ENCODE results near the gene TBC1D2. TPM values are rescaled to one million over a fixed set of nuclear protein-coding genes. Genes with fewer than 3 reads are reported as not detected.

Gene TBC1D2, protein sequence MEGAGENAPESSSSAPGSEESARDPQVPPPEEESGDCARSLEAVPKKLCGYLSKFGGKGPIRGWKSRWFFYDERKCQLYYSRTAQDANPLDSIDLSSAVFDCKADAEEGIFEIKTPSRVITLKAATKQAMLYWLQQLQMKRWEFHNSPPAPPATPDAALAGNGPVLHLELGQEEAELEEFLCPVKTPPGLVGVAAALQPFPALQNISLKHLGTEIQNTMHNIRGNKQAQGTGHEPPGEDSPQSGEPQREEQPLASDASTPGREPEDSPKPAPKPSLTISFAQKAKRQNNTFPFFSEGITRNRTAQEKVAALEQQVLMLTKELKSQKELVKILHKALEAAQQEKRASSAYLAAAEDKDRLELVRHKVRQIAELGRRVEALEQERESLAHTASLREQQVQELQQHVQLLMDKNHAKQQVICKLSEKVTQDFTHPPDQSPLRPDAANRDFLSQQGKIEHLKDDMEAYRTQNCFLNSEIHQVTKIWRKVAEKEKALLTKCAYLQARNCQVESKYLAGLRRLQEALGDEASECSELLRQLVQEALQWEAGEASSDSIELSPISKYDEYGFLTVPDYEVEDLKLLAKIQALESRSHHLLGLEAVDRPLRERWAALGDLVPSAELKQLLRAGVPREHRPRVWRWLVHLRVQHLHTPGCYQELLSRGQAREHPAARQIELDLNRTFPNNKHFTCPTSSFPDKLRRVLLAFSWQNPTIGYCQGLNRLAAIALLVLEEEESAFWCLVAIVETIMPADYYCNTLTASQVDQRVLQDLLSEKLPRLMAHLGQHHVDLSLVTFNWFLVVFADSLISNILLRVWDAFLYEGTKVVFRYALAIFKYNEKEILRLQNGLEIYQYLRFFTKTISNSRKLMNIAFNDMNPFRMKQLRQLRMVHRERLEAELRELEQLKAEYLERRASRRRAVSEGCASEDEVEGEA
- total RNA-seq (2014; rRNA removed; shearing (Covaris generic)), result 6.8 and 7.7 TPM in 2 replicates
- polyA plus RNA-seq (2016; fragmentation: Nextera tagmentation; extraction: Ambion mirVana), result 3.0 and 3.7 TPM in 2 replicates
- long read RNA-seq, partial matches to known transcripts, result 0 of 5 reads
- long read RNA-seq, other reads (novel, unspliced or antisense), result 5 of 5 reads

DNA sequence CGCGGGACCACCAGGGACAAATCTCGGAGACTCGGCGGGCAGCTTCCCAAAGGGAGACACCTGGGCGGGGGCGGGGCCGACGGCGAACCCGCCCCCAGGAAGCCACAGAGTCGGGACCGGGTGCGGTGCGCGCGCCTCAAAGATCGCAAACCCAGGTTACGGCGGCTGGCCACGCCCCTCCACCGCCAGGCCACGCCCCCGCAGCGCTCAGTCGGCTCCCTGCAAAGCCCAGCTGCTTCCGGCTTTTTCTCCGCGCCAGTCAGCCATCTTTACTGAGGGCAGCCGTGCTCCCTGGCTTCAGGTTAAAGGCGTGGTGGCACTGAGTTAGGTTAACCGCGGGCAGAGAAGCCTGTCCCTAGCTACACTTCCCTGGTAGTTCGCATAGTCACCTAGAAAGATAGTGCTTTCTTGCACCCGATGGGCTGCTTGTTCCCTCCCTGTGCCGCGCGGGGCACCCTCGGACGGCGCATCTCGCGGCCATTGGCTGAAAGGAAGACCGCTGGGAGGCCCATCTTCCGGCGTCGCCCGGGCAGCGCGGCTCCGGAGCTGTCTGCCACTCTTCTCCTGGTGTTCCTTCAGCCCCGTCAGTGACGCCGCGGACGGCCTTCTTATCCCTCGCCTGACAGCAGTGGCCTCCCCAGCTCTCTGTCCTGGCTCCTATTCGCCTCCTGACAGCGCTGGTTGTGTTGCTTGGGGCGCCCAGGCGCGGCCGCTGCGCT is at the start of gene TBC1D2:
Gene TBC1D2, minus strand, starts transcription at position 72 of the 719 bp plus-strand sequence. CDS start 108 bp downstream, outside the sequence.
- Histone ChIP-seq H3K4me2 (peak within 1 kb of the TSS; percentile 94), H3K9me2 (ENCODE audit: insufficient read depth) (no peaks in the 10 kb centered on the region), H2AFZ (peak within 1 kb of the TSS; percentile 97), H3K36me3 (ENCODE audit: insufficient read depth) (no peaks in the 10 kb centered on the region), H3K4me3 (peak within 1 kb of the TSS; percentile 92), H3K27me3 (ENCODE audit: insufficient read depth) (no peaks in the 10 kb centered on the region), H3K4me1 (ENCODE audit: insufficient read depth) (peaks cover 15% of the 10 kb centered on the region; the same call in 1 of the 2 replicates), H3K79me2 (replicated peaks; ENCODE audit: insufficient read depth) (peaks cover 10% of the 10 kb centered on the region), H3F3A (replicated peaks; ENCODE audit: low read depth) (peaks cover 12% of the 10 kb centered on the region; the same call in 1 of the 2 replicates), H4K20me1 (replicated peaks; ENCODE audit: insufficient read depth) (peaks cover 11% of the 10 kb centered on the region), H3K27ac (ENCODE audit: low read depth) (peak within 1 kb of the TSS; percentile 91)
- Mint-ChIP-seq H3K4me3 (peak within 1 kb of the TSS; percentile 83), H3K27me3 (ENCODE audit: insufficient read depth, low read depth, poor library complexity) (peaks cover 6% of the 10 kb centered on the region), H3K9me3 (no peaks in the 10 kb centered on the region), H3K27ac (peak within 1 kb of the TSS; percentile 98), H3K36me3 (ENCODE audit: low read depth) (no peaks in the 10 kb centered on the region), H3K4me1 (peaks cover 25% of the 10 kb centered on the region)
- ATAC-seq (peak; percentile 89), DNase-seq (ENCODE audit: low spot score) (peak; percentile 94)
- TF ChIP-seq, protein P1, sequence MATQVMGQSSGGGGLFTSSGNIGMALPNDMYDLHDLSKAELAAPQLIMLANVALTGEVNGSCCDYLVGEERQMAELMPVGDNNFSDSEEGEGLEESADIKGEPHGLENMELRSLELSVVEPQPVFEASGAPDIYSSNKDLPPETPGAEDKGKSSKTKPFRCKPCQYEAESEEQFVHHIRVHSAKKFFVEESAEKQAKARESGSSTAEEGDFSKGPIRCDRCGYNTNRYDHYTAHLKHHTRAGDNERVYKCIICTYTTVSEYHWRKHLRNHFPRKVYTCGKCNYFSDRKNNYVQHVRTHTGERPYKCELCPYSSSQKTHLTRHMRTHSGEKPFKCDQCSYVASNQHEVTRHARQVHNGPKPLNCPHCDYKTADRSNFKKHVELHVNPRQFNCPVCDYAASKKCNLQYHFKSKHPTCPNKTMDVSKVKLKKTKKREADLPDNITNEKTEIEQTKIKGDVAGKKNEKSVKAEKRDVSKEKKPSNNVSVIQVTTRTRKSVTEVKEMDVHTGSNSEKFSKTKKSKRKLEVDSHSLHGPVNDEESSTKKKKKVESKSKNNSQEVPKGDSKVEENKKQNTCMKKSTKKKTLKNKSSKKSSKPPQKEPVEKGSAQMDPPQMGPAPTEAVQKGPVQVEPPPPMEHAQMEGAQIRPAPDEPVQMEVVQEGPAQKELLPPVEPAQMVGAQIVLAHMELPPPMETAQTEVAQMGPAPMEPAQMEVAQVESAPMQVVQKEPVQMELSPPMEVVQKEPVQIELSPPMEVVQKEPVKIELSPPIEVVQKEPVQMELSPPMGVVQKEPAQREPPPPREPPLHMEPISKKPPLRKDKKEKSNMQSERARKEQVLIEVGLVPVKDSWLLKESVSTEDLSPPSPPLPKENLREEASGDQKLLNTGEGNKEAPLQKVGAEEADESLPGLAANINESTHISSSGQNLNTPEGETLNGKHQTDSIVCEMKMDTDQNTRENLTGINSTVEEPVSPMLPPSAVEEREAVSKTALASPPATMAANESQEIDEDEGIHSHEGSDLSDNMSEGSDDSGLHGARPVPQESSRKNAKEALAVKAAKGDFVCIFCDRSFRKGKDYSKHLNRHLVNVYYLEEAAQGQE (IDR thresholded peaks at IDR 0.05; ENCODE audit: unreplicated experiment), result no peak
- TF ChIP-seq STAT1 (IDR thresholded peaks at IDR 0.05; ENCODE audit: unreplicated experiment) (no peak), ZNF114 (CRISPR knock-in tag; IDR thresholded peaks at IDR 0.05) (no peak), NANOG (IDR thresholded peaks at IDR 0.05; ENCODE audit: borderline replicate concordance) (no peak), EZH2 (IDR thresholded peaks at IDR 0.05; ENCODE audit: low read depth, unreplicated experiment) (no peak), JUNB (IDR thresholded peaks at IDR 0.05; ENCODE audit: unreplicated experiment) (no peak), EZH2phosphoT487 (IDR thresholded peaks at IDR 0.05; ENCODE audit: unreplicated experiment) (no peak), CREB1 (CRISPR knock-in tag; IDR thresholded peaks at IDR 0.05; ENCODE audit: low read depth) (0 out of 2 replicates have a peak, but pooled peaks have one; percentile 16)
- TF ChIP-seq, protein P2, sequence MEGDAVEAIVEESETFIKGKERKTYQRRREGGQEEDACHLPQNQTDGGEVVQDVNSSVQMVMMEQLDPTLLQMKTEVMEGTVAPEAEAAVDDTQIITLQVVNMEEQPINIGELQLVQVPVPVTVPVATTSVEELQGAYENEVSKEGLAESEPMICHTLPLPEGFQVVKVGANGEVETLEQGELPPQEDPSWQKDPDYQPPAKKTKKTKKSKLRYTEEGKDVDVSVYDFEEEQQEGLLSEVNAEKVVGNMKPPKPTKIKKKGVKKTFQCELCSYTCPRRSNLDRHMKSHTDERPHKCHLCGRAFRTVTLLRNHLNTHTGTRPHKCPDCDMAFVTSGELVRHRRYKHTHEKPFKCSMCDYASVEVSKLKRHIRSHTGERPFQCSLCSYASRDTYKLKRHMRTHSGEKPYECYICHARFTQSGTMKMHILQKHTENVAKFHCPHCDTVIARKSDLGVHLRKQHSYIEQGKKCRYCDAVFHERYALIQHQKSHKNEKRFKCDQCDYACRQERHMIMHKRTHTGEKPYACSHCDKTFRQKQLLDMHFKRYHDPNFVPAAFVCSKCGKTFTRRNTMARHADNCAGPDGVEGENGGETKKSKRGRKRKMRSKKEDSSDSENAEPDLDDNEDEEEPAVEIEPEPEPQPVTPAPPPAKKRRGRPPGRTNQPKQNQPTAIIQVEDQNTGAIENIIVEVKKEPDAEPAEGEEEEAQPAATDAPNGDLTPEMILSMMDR (conservative IDR thresholded peaks at IDR 0.05; ENCODE audit: low read depth in 2 of 2), result no peak
- TF ChIP-seq, protein P3, sequence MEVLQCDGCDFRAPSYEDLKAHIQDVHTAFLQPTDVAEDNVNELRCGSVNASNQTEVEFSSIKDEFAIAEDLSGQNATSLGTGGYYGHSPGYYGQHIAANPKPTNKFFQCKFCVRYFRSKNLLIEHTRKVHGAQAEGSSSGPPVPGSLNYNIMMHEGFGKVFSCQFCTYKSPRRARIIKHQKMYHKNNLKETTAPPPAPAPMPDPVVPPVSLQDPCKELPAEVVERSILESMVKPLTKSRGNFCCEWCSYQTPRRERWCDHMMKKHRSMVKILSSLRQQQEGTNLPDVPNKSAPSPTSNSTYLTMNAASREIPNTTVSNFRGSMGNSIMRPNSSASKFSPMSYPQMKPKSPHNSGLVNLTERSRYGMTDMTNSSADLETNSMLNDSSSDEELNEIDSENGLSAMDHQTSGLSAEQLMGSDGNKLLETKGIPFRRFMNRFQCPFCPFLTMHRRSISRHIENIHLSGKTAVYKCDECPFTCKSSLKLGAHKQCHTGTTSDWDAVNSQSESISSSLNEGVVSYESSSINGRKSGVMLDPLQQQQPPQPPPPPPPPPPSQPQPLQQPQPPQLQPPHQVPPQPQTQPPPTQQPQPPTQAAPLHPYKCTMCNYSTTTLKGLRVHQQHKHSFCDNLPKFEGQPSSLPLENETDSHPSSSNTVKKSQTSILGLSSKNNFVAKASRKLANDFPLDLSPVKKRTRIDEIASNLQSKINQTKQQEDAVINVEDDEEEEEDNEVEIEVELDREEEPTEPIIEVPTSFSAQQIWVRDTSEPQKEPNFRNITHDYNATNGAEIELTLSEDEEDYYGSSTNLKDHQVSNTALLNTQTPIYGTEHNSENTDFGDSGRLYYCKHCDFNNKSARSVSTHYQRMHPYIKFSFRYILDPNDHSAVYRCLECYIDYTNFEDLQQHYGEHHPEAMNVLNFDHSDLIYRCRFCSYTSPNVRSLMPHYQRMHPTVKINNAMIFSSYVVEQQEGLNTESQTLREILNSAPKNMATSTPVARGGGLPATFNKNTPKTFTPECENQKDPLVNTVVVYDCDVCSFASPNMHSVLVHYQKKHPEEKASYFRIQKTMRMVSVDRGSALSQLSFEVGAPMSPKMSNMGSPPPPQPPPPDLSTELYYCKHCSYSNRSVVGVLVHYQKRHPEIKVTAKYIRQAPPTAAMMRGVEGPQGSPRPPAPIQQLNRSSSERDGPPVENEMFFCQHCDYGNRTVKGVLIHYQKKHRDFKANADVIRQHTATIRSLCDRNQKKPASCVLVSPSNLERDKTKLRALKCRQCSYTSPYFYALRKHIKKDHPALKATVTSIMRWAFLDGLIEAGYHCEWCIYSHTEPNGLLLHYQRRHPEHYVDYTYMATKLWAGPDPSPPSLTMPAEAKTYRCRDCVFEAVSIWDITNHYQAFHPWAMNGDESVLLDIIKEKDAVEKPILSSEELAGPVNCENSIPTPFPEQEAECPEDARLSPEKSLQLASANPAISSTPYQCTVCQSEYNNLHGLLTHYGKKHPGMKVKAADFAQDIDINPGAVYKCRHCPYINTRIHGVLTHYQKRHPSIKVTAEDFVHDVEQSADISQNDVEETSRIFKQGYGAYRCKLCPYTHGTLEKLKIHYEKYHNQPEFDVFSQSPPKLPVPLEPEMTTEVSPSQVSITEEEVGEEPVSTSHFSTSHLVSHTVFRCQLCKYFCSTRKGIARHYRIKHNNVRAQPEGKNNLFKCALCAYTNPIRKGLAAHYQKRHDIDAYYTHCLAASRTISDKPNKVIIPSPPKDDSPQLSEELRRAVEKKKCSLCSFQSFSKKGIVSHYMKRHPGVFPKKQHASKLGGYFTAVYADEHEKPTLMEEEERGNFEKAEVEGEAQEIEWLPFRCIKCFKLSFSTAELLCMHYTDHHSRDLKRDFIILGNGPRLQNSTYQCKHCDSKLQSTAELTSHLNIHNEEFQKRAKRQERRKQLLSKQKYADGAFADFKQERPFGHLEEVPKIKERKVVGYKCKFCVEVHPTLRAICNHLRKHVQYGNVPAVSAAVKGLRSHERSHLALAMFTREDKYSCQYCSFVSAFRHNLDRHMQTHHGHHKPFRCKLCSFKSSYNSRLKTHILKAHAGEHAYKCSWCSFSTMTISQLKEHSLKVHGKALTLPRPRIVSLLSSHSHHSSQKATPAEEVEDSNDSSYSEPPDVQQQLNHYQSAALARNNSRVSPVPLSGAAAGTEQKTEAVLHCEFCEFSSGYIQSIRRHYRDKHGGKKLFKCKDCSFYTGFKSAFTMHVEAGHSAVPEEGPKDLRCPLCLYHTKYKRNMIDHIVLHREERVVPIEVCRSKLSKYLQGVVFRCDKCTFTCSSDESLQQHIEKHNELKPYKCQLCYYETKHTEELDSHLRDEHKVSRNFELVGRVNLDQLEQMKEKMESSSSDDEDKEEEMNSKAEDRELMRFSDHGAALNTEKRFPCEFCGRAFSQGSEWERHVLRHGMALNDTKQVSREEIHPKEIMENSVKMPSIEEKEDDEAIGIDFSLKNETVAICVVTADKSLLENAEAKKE (CRISPR knock-in tag; IDR thresholded peaks at IDR 0.05), result no peak
